ENCODE data around the gene ITGA1. TPM values are rescaled to one million over a fixed set of nuclear protein-coding genes. Genes with fewer than 3 reads are reported as not detected.

The ITGA1 gene
- total and polyA plus RNA-seq, 4 donors = 17.8 to 152 (median 98.5) TPM

DNA sequence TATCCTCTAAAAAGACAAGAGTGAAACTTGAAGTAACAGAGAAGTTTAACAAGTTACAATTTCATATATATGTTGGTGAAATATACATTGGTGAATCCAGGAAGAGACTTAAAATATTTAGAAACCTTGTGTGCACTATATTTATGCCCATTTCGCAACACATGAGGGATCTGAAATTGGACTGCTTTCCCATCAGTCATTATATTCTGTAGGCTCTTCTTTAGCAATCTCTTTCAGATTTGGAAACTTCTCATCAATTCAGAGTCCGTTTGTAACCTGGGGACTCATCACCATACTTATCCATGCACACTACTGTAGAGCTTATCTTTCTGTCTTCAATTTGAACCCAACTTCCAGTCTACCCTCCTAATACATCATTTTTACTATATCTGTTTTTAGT lies 2.1 kb downstream of the ITGA1 start:
- WGBS, 2 donors = 11 to 20% methylated on average over 2 of the region's 2 CpGs
- Histone ChIP-seq H3K27ac (ENCODE audit: low read depth in 1 of 2, low read length in 2 of 2) (no peak overlapping the region), H3K4me3 (ENCODE audit: low read length in 2 of 2) (peak overlapping the region; percentile 86 to 93), H3K4me1 (ENCODE audit: control insufficient read depth in 1 of 2, insufficient read depth in 2 of 2, low read length in 2 of 2) (peaks cover 6 to 10% of the 10 kb centered on the region in 2 donors), H3K27me3 (ENCODE audit: control insufficient read depth in 1 of 2, insufficient read depth in 2 of 2, low read length in 1 of 2) (no peaks in the 10 kb centered on the region), H3K9me3 (ENCODE audit: control insufficient read depth, low read length) (no peaks in the 10 kb centered on the region), H3K36me3 (ENCODE audit: control insufficient read depth in 1 of 2, insufficient read depth in 2 of 2, low read length in 1 of 2) (no peaks in the 10 kb centered on the region)
- DNase-seq (no peak), ATAC-seq (ENCODE audit: low FRiP score) (no peak)
- intact Hi-C loops (cut with DNase I) = loop anchor here (5.0 to 10.0 kb wide), 4 partner anchors 98 to 305 kb away; no protein-coding TSS in a partner anchor

DNA sequence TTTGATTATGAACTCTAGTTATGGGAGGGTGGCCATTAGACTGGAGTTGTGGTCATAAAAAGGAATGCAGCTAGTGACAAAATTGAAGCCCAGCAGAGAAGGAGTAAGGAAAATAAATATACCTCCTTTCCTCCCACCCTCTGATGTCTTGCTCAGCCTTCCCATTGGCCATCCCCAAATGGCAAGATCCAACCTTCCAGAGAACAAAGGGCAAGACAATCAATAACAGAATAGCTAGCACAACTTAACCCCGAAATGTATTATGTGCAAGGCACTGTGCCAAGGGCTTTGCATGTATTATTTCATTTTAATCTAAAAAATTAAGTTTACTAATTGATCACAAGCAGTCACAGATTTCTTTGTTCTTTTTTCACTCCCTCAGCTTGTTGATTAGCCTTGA lies 3.6 kb downstream of the ITGA1 start:
- WGBS, 2 donors = 61 to 71% methylated on average over 1 of the region's 1 CpG
- ATAC-seq (ENCODE audit: low FRiP score) (no peak), DNase-seq (no peak)
- Histone ChIP-seq H3K4me1 (ENCODE audit: control insufficient read depth in 1 of 2, insufficient read depth in 2 of 2, low read length in 2 of 2) (peaks cover 6 to 10% of the 10 kb centered on the region in 2 donors), H3K27ac (ENCODE audit: low read depth in 1 of 2, low read length in 2 of 2) (peak overlapping the region; percentile 54 to 67), H3K36me3 (ENCODE audit: control insufficient read depth in 1 of 2, insufficient read depth in 2 of 2, low read length in 1 of 2) (no peaks in the 10 kb centered on the region), H3K27me3 (ENCODE audit: control insufficient read depth in 1 of 2, insufficient read depth in 2 of 2, low read length in 1 of 2) (no peaks in the 10 kb centered on the region), H3K9me3 (ENCODE audit: control insufficient read depth, low read length) (no peaks in the 10 kb centered on the region), H3K4me3 (ENCODE audit: low read length in 2 of 2) (peak overlapping the region; percentile 86 to 93)
- intact Hi-C loops (cut with DNase I) = no loop called here

DNA sequence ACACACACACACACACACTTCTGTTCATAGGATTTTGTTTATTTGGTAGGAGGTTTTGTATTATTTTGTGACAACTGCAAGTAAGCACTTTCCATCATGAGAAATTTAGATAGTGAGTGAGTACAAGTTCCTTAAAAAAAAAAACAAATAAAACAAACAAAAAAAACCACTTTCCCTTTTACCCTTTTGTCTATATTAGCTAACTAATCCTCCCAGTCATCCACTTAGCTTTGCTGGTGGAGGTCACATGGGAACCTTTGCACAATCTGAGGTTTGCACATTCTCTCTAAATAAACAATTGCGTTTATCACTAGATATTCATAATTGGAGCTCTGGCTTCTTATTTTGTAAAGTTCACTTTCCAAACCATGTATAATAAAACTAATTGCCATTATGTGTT lies 6.8 kb downstream of the ITGA1 start:
- DNase-seq (no peak), ATAC-seq (ENCODE audit: low FRiP score) (no peak)
- peaks cover 10% of the 10 kb centered on the region in 2 donors for H3K4me1 ChIP-seq (ENCODE audit: control insufficient read depth in 1 of 2, insufficient read depth in 2 of 2, low read length in 2 of 2)
- no peaks in the 10 kb centered on the region for H3K27me3 ChIP-seq (ENCODE audit: control insufficient read depth in 1 of 2, insufficient read depth in 2 of 2, low read length in 1 of 2)
- intact Hi-C loops (cut with DNase I) = no loop called here
- no peak overlapping the region for H3K27ac ChIP-seq (ENCODE audit: low read depth in 1 of 2, low read length in 2 of 2)
- H3K4me3 ChIP-seq (ENCODE audit: low read length in 2 of 2) = no peak overlapping the region
- no peaks in the 10 kb centered on the region for H3K9me3 ChIP-seq (ENCODE audit: control insufficient read depth, low read length)
- WGBS, 2 donors = 30 to 36% methylated on average over 1 of the region's 1 CpG
- no peaks in the 10 kb centered on the region for H3K36me3 ChIP-seq (ENCODE audit: control insufficient read depth in 1 of 2, insufficient read depth in 2 of 2, low read length in 1 of 2)

DNA sequence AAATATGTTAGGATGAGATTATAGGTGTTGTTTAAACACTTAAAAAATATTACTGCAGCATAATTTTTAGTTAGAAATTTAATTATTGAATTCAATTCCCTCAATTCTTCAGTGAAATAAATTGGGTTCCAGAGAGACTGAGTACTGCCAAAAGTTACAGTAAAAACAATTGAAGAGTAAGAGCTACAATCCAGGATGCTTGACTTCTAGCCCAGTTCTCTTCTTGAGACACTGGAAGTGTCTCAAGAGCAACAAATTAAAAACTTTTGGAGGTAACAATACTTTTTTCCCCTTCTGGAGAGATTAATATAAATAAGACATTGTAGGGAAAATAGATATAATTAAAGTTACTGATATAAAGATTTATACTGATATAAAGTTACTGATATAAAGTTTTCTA lies 8.3 kb downstream of the ITGA1 start:
- intact Hi-C loops (cut with DNase I) = no loop called here
- H3K27ac ChIP-seq (ENCODE audit: low read depth in 1 of 2, low read length in 2 of 2) = no peak overlapping the region

DNA sequence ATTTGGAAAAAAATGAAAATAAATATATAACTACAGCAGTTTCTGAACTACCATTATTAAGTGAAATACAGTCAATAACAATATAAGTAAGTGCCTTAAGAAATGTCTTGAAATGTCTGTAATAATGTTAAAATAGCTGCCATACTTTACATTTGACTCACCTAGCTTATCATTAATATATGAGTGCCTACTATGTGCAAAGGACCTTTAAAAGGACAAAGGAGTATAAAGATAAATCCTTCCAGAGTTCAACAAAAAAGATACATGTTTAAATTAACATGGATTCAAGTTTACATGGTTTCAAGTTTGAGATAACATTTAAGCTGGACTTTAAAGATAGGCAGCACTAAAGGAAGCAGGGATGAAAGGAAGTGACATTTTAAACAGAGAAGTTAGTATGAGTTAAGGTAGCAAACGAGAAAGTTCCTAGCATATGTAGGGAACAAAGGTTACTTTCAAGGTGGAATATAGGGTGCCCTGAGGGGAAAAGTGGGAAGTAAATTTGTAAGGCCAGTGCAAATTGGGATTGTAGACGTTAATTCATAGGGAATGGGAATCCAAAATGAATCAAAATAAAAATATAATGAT lies 8.9 kb downstream of the ITGA1 start:
- Histone ChIP-seq H3K27ac (ENCODE audit: low read depth in 1 of 2, low read length in 2 of 2) (no peak overlapping the region), H3K9me3 (ENCODE audit: control insufficient read depth, low read length) (no peaks in the 10 kb centered on the region), H3K36me3 (ENCODE audit: control insufficient read depth in 1 of 2, insufficient read depth in 2 of 2, low read length in 1 of 2) (peaks cover 0 to 2% of the 10 kb centered on the region in 2 donors), H3K27me3 (ENCODE audit: control insufficient read depth in 1 of 2, insufficient read depth in 2 of 2, low read length in 1 of 2) (no peaks in the 10 kb centered on the region), H3K4me3 (ENCODE audit: low read length in 2 of 2) (no peak overlapping the region), H3K4me1 (ENCODE audit: control insufficient read depth in 1 of 2, insufficient read depth in 2 of 2, low read length in 2 of 2) (peaks cover 9 to 10% of the 10 kb centered on the region in 2 donors)
- DNase-seq (no peak), ATAC-seq (ENCODE audit: low FRiP score) (no peak)
- intact Hi-C loops (cut with DNase I) = no loop called here
- 49 to 52% methylated on average over 2 of the region's 2 CpGs for WGBS, 2 donors

More for the DNA sequence above, 8.3 kb downstream of the ITGA1 start:
- no peak for ATAC-seq (ENCODE audit: low FRiP score)
- Histone ChIP-seq H3K9me3 (ENCODE audit: control insufficient read depth, low read length) (no peaks in the 10 kb centered on the region), H3K4me1 (ENCODE audit: control insufficient read depth in 1 of 2, insufficient read depth in 2 of 2, low read length in 2 of 2) (peaks cover 10% of the 10 kb centered on the region in 2 donors), H3K4me3 (ENCODE audit: low read length in 2 of 2) (no peak overlapping the region), H3K27me3 (ENCODE audit: control insufficient read depth in 1 of 2, insufficient read depth in 2 of 2, low read length in 1 of 2) (no peaks in the 10 kb centered on the region), H3K36me3 (ENCODE audit: control insufficient read depth in 1 of 2, insufficient read depth in 2 of 2, low read length in 1 of 2) (no peaks in the 10 kb centered on the region)
- no peak for DNase-seq

DNA sequence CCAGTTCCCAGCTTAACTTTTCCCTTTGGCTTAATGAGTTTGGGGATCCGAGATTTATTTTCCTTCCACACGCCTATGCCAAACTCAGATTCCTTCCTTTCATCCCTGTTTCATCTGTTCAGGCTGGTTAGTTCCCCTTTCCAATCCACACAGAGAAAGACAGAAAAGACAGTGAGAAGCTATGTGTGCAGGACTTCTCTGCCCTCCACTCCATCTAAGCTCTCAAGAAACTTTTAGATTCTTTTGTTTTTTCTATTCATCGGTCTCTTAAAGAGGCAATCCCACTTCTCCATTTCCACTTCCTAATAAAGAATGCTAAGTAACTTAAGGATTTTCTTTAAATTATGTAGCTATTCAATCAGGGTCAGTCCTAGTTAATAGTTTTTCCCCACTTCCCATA lies 11.2 kb downstream of the ITGA1 start:
- H3K4me1 ChIP-seq (ENCODE audit: control insufficient read depth in 1 of 2, insufficient read depth in 2 of 2, low read length in 2 of 2) = peaks cover 4 to 6% of the 10 kb centered on the region in 2 donors
- no peaks in the 10 kb centered on the region for H3K9me3 ChIP-seq (ENCODE audit: control insufficient read depth, low read length)
- no peak for ATAC-seq (ENCODE audit: low FRiP score)
- 0 to 1% methylated on average over 3 of the region's 3 CpGs for WGBS, 2 donors
- H3K4me3 ChIP-seq (ENCODE audit: low read length in 2 of 2) = peak overlapping the region in 1 of 2 donors; percentile 90
- DNase-seq = no peak
- peak overlapping the region; percentile 44 to 89 for H3K27ac ChIP-seq (ENCODE audit: low read depth in 1 of 2, low read length in 2 of 2)
- no peaks in the 10 kb centered on the region for H3K27me3 ChIP-seq (ENCODE audit: control insufficient read depth in 1 of 2, insufficient read depth in 2 of 2, low read length in 1 of 2)
- peaks cover 0 to 2% of the 10 kb centered on the region in 2 donors for H3K36me3 ChIP-seq (ENCODE audit: control insufficient read depth in 1 of 2, insufficient read depth in 2 of 2, low read length in 1 of 2)
- intact Hi-C loops (cut with DNase I) = no loop called here

- Histone ChIP-seq H3K9me3 (ENCODE audit: control insufficient read depth, low read length) (no peaks in the 10 kb centered on the region), H3K4me1 (ENCODE audit: control insufficient read depth in 1 of 2, insufficient read depth in 2 of 2, low read length in 2 of 2) (peaks cover 4 to 6% of the 10 kb centered on the region in 2 donors), H3K27ac (ENCODE audit: low read depth in 1 of 2, low read length in 2 of 2) (peak overlapping the region; percentile 44 to 81), H3K4me3 (ENCODE audit: low read length in 2 of 2) (peak overlapping the region; percentile 46 to 90), H3K36me3 (ENCODE audit: control insufficient read depth in 1 of 2, insufficient read depth in 2 of 2, low read length in 1 of 2) (peaks cover 0 to 2% of the 10 kb centered on the region in 2 donors), H3K27me3 (ENCODE audit: control insufficient read depth in 1 of 2, insufficient read depth in 2 of 2, low read length in 1 of 2) (no peaks in the 10 kb centered on the region)
- WGBS, 2 donors = 0 to 1% methylated on average over 19 of the region's 19 CpGs
- DNase-seq = peak; percentile 77 to 81
- intact Hi-C loops (cut with DNase I) = no loop called here
- peak; percentile 76 for ATAC-seq (ENCODE audit: low FRiP score)
These were observed 11.8 kb downstream of the ITGA1 start for GRCh38 chr5:52799358-52799982.

- WGBS, 2 donors = 0% methylated on average over 28 to 34 of the region's 34 CpGs
- peak overlapping the region; percentile 90 for H3K4me3 ChIP-seq (ENCODE audit: low read length in 2 of 2)
- H3K27ac ChIP-seq (ENCODE audit: low read depth in 1 of 2, low read length in 2 of 2) = peak overlapping the region; percentile 58 to 81
- peak; percentile 96 for ATAC-seq (ENCODE audit: low FRiP score)
- no peaks in the 10 kb centered on the region for H3K9me3 ChIP-seq (ENCODE audit: control insufficient read depth, low read length)
- H3K36me3 ChIP-seq (ENCODE audit: control insufficient read depth in 1 of 2, insufficient read depth in 2 of 2, low read length in 1 of 2) = peaks cover 0 to 2% of the 10 kb centered on the region in 2 donors
- peaks cover 4 to 6% of the 10 kb centered on the region in 2 donors for H3K4me1 ChIP-seq (ENCODE audit: control insufficient read depth in 1 of 2, insufficient read depth in 2 of 2, low read length in 2 of 2)
- no peaks in the 10 kb centered on the region for H3K27me3 ChIP-seq (ENCODE audit: control insufficient read depth in 1 of 2, insufficient read depth in 2 of 2, low read length in 1 of 2)
- peak; percentile 97 to 99 for DNase-seq
- intact Hi-C loops (cut with DNase I) = loop anchor here (5.0 to 10.0 kb wide), 2 partner anchors 37 to 95 kb away; no protein-coding TSS in a partner anchor
These were observed 12.3 kb downstream of the ITGA1 start for GRCh38 chr5:52799983-52800393.

Data from aorta (tissue), 5 donors.